ENCODE data around the gene FCGBP.
"Not testable (repeated sequence)": the region's sequence is repeated elsewhere in the genome, so short reads cannot be mapped to it uniquely, and the experiment has no call there.

FCGBP gene

DNA sequence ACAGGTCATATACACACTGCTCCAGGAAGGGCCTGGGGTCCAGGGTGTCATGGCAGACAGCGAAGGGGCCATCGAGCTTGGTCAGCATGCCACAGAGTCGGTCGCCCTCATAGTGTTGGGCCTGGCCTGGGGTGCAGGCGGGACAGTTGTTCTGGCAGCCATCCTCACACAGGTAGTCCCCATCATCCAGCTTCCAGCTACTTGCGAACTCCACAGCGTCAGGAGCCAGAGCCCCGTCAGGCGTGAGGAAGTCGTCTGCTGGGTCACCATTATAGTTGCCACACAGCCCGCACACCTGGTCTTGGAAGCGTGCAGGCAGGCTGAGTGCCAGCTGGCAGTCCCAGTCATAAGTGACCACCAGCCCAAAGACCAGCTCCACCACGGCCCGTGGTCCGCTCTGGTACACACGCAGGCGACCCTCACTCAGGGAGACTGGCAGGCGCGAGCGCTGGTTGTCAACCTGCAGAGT, 16.2 kb downstream of the FCGBP start:
- H3K4me1 ChIP-seq: no peaks in the 10 kb centered on the region
- H3K36me3 ChIP-seq (replicated peaks): no peaks in the 10 kb centered on the region
- no peak for DNase-seq (ENCODE audit: low spot score in 2 of 2)
- H3K4me3 ChIP-seq: no peak overlapping the region
- in situ Hi-C loops (cut with MboI; ENCODE audit: low sequenced_read_pairs): no loop called here
- no peaks in the 10 kb centered on the region for H3K27me3 ChIP-seq (ENCODE audit: low read depth)
- no peaks in the 10 kb centered on the region for H3K9me3 ChIP-seq

DNA sequence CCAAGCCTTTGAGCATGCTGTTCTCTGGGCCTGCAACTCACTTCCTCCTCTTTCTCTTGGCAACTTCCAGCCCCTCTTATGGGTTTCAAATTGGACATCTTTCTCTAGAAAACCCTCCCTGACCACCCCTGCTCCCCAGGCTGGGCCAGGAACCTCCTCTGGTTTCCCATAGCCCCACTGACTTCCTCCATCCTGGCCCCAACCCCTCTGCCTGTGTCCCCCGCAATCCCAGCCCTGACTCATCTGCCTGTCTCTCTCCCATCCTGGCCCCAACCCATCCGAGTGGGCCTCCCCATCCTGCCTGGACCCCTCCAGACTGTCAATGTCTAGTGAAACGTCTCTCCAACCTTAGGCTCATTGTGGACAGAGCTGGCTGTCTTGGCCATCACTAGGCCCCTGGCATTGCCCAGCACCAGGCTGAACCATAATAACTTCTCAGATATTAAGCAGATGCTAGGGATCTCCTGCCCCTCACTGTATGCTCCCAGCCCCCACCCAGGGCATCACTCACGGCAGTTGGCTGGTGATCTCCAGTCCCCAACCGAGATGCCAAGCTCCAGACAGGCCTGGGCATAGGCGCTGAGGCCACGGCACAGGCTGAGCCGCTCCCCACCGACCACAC, 16.8 kb downstream of the FCGBP start:
- no peaks in the 10 kb centered on the region for H3K36me3 ChIP-seq (replicated peaks)
- no peaks in the 10 kb centered on the region for H3K9me3 ChIP-seq
- no peak for DNase-seq (ENCODE audit: low spot score in 2 of 2)
- in situ Hi-C loops (cut with MboI; ENCODE audit: low sequenced_read_pairs): no loop called here
- H3K27me3 ChIP-seq (ENCODE audit: low read depth): no peaks in the 10 kb centered on the region
- no peak overlapping the region for H3K4me3 ChIP-seq
- H3K4me1 ChIP-seq: no peaks in the 10 kb centered on the region

DNA sequence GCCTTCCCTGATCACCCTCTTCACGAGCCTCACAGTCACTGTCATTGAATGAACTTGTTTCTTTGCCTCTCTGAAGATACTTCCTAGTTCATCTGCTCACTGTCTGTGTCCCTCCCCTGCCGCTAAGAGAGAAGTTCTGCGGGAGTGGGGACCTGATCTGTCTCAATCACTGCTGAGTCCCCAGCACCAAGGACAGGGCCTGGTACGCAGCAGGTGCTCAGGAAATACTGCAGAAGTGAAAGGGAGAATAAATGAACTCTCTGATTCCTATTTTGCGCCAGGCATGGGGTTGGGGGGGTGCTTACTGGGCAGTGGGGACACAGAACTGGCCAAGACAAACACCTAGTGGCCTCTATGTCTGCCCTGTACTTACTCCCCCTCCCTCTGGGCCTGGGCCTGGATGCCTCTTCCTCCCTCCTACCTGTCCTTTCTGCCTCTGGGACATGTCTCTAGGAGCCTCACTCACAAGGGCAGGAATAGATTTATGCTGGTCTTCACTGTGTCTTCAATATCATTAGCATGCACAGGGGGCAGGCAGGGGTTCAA, 17.5 kb downstream of the FCGBP start:
- H3K36me3 ChIP-seq (replicated peaks): no peaks in the 10 kb centered on the region
- no peak for DNase-seq (ENCODE audit: low spot score in 2 of 2)
- no peaks in the 10 kb centered on the region for H3K9me3 ChIP-seq
- H3K4me3 ChIP-seq: no peak overlapping the region
- in situ Hi-C loops (cut with MboI; ENCODE audit: low sequenced_read_pairs): no loop called here
- H3K4me1 ChIP-seq: no peaks in the 10 kb centered on the region
- no peaks in the 10 kb centered on the region for H3K27me3 ChIP-seq (ENCODE audit: low read depth)

DNA sequence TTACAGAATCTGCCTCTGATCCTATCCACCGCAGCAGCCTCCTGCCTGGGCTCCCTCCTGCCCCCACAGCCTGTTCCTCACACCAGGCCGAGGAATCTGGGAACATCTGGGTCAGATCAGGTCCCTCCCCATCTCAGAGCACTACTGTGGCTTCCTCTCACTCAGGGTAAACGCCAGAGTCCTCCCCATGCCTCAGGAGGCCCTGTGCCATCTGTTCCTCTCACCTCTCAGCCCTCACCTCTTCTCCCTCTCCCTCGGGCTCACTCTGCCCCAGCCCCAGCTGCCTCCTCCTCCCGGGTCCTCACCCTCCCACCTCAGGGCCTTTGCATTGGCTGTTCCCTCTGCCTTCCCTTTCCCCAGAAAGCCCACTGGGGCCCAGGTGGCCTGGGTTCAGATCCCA, 18.2 kb downstream of the FCGBP start:
- no peaks in the 10 kb centered on the region for H3K9me3 ChIP-seq
- no peak overlapping the region for H3K4me3 ChIP-seq
- no peak for DNase-seq (ENCODE audit: low spot score in 2 of 2)
- in situ Hi-C loops (cut with MboI; ENCODE audit: low sequenced_read_pairs): no loop called here
- no peaks in the 10 kb centered on the region for H3K4me1 ChIP-seq
- no peaks in the 10 kb centered on the region for H3K27me3 ChIP-seq (ENCODE audit: low read depth)
- H3K36me3 ChIP-seq (replicated peaks): no peaks in the 10 kb centered on the region

DNA sequence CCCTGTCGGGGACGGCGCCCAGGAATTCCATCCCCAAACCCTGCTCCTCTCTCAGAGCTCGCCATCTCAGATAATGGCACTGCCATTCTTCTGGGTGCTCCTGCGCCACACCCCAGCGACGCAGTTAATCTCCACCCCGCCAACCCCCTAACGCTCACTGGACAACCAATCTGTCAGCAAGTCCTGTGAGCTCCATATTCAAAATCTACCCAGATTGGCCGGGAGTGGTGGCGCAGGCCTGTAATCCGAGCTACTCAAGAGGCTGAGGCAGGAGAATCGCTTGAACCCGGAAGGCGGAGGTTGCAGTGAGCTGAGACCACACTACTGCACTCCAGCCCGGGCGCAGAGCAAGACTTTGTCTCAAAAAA, 18.6 kb downstream of the FCGBP start:
- in situ Hi-C loops (cut with MboI; ENCODE audit: low sequenced_read_pairs): no loop called here
- no peaks in the 10 kb centered on the region for H3K36me3 ChIP-seq (replicated peaks)
- no peak overlapping the region for H3K4me3 ChIP-seq
- H3K4me1 ChIP-seq: no peaks in the 10 kb centered on the region
- DNase-seq (ENCODE audit: low spot score in 2 of 2): no peak
- H3K27me3 ChIP-seq (ENCODE audit: low read depth): no peaks in the 10 kb centered on the region
- no peaks in the 10 kb centered on the region for H3K9me3 ChIP-seq

DNA sequence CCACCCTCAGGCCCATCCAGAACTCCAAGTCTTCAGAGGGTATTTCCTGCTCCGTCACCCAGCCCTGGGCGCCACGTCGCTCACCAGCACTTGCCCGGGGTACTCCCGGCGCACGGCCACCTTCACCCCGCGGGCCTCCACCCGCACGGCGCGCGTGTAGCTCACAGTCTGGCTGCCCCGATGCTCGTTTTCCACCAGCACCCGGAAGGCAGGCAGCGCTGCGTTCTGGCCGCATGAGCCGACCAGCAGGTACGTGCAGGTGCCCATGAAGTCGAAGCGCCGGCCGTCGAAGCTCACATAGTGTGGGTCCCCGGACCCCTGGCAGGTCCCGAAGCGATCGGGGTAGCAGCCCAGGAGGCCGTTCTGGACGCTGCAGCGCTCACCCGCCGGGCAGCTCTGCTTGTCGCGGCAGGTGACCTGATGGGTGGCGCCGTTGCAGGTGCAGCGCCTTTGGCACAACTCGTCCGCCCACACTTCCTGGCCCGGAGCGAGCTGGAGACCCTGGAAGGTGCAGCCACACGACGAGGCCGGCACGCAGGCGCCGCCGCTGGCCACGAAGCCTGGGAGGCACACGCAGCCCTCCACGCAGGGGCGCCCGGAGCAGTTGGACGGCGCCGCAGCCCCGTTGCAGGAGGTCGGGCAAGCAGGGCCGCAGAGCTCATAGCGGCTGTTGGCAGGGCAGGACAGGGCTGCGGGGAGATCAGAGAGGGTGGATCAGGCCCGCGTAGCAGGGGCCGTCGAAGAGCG, 19.2 kb downstream of the FCGBP start:
- H3K4me1 ChIP-seq: no peaks in the 10 kb centered on the region
- no peak overlapping the region for H3K4me3 ChIP-seq
- H3K27me3 ChIP-seq (ENCODE audit: low read depth): no peaks in the 10 kb centered on the region
- no peaks in the 10 kb centered on the region for H3K36me3 ChIP-seq (replicated peaks)
- DNase-seq (ENCODE audit: low spot score in 2 of 2): no peak
- H3K9me3 ChIP-seq: no peaks in the 10 kb centered on the region
- in situ Hi-C loops (cut with MboI; ENCODE audit: low sequenced_read_pairs): no loop called here

DNA sequence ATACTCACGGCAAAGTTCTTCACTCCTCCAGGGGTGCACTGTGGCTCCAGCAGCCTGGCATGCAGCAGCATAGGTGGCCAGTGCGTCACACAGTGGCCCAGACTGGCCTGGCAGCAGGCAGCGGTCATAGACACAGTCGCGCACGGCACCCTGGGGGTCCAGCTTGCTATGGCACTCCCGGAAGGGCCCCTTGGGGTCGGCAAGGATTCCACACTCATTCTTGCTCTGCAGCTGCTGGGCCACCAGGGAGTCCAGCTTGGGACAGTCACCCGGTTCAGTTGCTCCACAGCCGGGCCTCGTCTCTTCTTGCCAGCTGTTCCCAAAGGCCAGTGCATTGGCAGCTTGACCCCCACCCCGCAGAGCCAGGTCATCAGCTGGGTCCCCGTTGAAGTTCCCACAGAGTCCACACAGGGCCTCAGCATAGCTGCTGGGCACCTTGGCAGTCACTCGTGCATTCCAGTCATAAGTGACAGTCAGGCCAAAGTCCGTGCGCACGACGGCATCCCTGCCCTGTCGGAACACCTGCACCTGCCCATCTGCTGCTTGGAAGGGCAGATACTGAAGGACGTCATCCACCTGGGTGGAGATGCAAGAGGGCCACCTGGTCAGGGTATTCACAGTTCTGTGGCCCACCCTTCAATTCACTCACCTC, 20.6 kb downstream of the FCGBP start:
- Histone ChIP-seq H3K4me1 (no peaks in the 10 kb centered on the region), H3K4me3 (no peak overlapping the region), H3K9me3 (no peaks in the 10 kb centered on the region), H3K27me3 (ENCODE audit: low read depth) (no peaks in the 10 kb centered on the region), H3K36me3 (replicated peaks) (no peaks in the 10 kb centered on the region)
- in situ Hi-C loops (cut with MboI; ENCODE audit: low sequenced_read_pairs): no loop called here
- no peak for DNase-seq (ENCODE audit: low spot score in 2 of 2)

DNA sequence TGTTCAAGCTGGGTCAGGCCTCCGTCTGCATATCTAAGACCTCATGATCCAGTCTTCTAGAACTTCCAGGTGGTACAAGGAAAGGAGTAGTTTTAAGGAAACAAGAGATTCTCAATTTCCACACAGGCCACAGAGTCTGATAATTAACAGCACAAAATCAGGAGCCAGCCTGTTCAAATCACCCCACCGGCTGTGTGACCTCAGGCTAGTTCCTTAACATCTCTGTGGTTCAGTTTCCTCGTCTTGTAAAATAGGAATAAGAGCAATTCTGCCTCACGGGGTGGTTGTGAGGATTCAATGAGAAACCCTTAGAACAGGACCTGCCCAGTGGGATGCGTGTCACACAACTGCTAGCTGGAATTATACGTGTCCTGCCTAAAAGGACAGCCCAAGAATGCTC, 25.6 kb downstream of the FCGBP start:
- no peaks in the 10 kb centered on the region for H3K4me1 ChIP-seq
- in situ Hi-C loops (cut with MboI; ENCODE audit: low sequenced_read_pairs): no loop called here

DNA sequence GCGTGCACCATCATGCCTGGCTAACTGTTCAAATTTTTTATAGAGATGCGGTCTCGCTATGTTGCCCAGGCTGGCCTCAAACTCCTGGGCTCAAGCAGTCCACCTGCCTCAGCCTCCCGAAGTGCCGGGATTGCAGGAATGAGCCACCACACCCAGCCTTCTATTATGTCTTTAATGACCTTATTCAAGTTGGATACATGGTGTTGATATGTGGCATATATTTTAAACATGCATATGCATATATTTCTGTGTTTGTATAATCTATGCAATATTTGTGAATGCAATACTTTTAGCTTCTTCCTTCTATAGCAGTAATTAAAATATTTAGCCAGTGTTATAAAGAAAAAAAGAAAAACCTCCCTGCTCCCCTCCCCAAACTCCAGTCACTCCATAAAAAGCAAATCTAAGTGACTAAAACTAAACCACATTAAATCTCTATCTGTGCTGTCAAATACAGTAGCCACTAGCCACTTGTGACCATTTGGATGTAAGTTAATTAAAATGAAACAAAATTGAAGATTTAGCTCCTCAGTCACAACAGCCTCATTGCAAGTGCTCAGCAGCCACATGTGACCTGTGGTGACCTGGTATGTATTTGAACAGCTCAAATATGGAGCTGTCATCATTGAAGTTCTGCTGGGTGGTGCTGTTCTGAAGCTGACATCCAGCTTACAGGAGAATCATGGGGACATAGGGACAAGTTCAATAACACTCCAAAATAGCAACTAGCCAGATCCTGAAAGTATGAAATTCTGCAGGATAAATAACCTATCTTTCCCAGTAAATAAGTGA, 27.4 kb downstream of the FCGBP start:
- in situ Hi-C loops (cut with MboI; ENCODE audit: low sequenced_read_pairs): no loop called here
- no peaks in the 10 kb centered on the region for H3K27me3 ChIP-seq (ENCODE audit: low read depth)

More for the DNA sequence above, 25.6 kb downstream of the FCGBP start:
- Histone ChIP-seq H3K27me3 (ENCODE audit: low read depth) (no peaks in the 10 kb centered on the region), H3K4me3 (no peak overlapping the region), H3K9me3 (no peaks in the 10 kb centered on the region), H3K36me3 (replicated peaks) (no peaks in the 10 kb centered on the region)
- no peak for DNase-seq (ENCODE audit: low spot score in 2 of 2)

DNA sequence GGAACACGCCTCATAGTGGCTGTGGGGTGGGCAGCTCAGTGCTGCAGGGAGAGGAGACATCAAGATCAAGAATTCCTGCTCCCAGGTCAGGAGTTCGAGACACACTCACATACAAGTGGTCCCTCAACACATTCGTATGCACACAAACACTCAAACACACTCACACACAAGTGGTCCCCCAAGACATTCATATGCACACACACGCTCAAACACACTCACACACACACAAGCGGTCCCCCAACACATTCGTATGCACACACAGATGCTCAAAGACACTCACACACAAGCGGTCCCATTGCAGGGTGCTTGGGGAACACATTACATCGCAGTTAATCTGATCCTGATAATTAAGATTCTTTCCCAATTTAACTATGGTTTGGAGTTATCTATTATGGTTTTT, 28.2 kb downstream of the FCGBP start:
- H3K27me3 ChIP-seq (ENCODE audit: low read depth): no peaks in the 10 kb centered on the region
- H3K9me3 ChIP-seq: no peaks in the 10 kb centered on the region
- H3K4me1 ChIP-seq: no peaks in the 10 kb centered on the region
- H3K4me3 ChIP-seq: no peak overlapping the region
- DNase-seq (ENCODE audit: low spot score in 2 of 2): no peak
- H3K36me3 ChIP-seq (replicated peaks): no peaks in the 10 kb centered on the region
- in situ Hi-C loops (cut with MboI; ENCODE audit: low sequenced_read_pairs): no loop called here

More for the DNA sequence above, 27.4 kb downstream of the FCGBP start:
- H3K4me3 ChIP-seq: no peak overlapping the region
- no peaks in the 10 kb centered on the region for H3K9me3 ChIP-seq
- H3K4me1 ChIP-seq: no peaks in the 10 kb centered on the region
- no peak for DNase-seq (ENCODE audit: low spot score in 2 of 2)
- H3K36me3 ChIP-seq (replicated peaks): no peaks in the 10 kb centered on the region

DNA sequence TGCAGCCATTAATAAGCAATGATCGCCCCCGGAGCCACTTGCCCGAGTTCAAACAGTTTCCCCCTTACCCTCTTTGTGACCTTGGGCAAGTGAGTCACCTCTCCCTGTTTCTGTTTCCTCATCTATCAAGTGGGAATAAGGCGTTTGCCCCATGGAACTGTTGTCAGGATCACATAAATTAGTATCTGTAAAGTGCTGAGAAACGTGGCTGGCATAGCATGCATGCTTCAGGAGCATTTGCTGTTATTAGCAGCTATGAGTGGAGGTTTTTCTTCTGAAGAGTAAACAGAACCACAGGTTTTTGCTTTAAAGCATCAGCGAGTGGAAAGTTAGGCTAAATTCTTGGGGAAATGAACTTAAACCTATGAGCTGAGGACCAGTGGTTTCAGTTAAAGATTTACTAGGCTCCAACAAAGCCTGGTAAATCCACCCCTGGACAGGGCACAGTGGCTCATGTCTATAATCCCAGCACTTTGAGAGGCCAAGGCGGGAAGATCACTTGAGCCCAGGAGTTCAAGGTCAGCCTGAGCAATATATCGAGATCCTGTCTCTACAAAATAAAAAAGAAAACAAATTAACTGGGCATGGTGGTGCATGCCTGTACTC, 30.8 kb downstream of the FCGBP start:
- in situ Hi-C loops (cut with MboI; ENCODE audit: low sequenced_read_pairs); H3K4me3 ChIP-seq; DNase-seq (ENCODE audit: low spot score in 2 of 2); H3K4me1 ChIP-seq; H3K27me3 ChIP-seq (ENCODE audit: low read depth); H3K36me3 ChIP-seq (replicated peaks); H3K9me3 ChIP-seq: not testable (repeated sequence)

DNA sequence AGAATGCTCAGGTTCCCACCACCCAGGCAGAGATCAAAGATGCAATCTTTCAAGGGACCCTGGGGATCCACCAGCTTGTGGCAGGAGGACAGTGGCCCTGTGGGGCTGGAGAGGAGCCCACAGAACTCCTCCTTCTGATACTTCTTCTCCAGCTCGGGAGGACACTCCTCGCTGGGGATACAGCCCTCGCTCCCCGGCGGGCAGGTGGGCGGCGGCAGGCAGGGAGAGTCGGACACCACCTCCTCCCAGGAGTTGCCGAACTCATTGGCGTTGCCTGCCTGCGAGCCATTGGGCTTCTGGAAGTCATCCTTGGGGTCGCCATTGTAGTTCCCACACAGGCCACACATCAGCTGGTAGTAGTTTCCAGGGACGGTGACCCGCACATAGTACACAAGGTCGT, 32.1 kb downstream of the FCGBP start:
- in situ Hi-C loops (cut with MboI; ENCODE audit: low sequenced_read_pairs); H3K4me3 ChIP-seq; H3K4me1 ChIP-seq; H3K9me3 ChIP-seq; H3K27me3 ChIP-seq (ENCODE audit: low read depth); DNase-seq (ENCODE audit: low spot score in 2 of 2); H3K36me3 ChIP-seq (replicated peaks): not testable (repeated sequence)

DNA sequence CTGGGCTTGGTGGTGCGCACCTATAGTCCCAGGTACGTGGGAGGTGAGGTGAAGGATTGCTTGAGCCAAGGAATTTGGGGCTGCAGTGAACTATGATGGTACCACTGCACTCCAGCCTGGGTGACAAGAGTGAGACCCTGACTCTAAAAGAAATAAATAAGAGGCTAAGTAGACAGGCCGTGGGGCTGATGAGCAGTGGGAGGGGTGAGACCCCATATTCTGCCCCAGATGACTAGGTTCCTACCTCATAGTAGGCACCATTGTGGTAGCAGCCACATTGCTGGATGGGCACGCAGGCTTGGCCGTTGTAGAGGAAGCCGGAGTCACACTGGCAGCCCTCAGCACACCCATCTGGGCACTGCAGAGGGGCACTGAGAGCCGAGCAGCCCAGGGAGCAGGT, 32.8 kb downstream of the FCGBP start:
- H3K4me3 ChIP-seq; H3K4me1 ChIP-seq; H3K27me3 ChIP-seq (ENCODE audit: low read depth); DNase-seq (ENCODE audit: low spot score in 2 of 2); in situ Hi-C loops (cut with MboI; ENCODE audit: low sequenced_read_pairs); H3K36me3 ChIP-seq (replicated peaks); H3K9me3 ChIP-seq: not testable (repeated sequence)

All from HAP-1 (cell line).